Smooth muscle cell (in vitro differentiated cells): Measurements from ENCODE around the gene DENND4C. TPM values are rescaled to one million over a fixed set of nuclear protein-coding genes. Genes with fewer than 3 reads are reported as not detected.
"Not testable (repeated sequence)": the region's sequence is repeated elsewhere in the genome, so short reads cannot be mapped to it uniquely, and the experiment has no call there.

Source experiments
- DNase-seq: peaks from one replicate; lab custom pipeline; 2025; ENCODE audit not compliant: unreplicated experiment; lab: John Stamatoyannopoulos, UW
- H2AFZ ChIP-seq: fragments of 200-600 bp; sonication (generic); 2 replicates; pipeline ENCODE4 v1.6.0; 2016; ENCODE audit warnings: antibody characterized with exemption, low read depth, mild to moderate bottlenecking
- H3F3A ChIP-seq: fragments of 200-600 bp; sonication (generic); 2 replicates; pipeline ENCODE4 v1.6.0; 2017; ENCODE audit warnings: antibody characterized with exemption, low read depth
- H3K27ac ChIP-seq: fragments of 200-600 bp; sonication (generic); 2 replicates; pipeline ENCODE4 v1.5.1; 2016; ENCODE audit warnings: low read depth, mild to moderate bottlenecking
- H3K27me3 ChIP-seq: fragments of 200-600 bp; sonication (generic); 2 replicates; pipeline ENCODE4 v1.6.1; 2016; ENCODE audit warnings: low read depth, mild to moderate bottlenecking
- H3K36me3 ChIP-seq: fragments of 200-600 bp; sonication (generic); 2 replicates; pipeline ENCODE4 v1.5.1; 2016; ENCODE audit warnings: low read depth
- H3K4me1 ChIP-seq: fragments of 200-600 bp; sonication (generic); 2 replicates; pipeline ENCODE4 v1.5.1; 2016; ENCODE audit warnings: low read depth
- H3K4me2 ChIP-seq: fragments of 200-600 bp; sonication (generic); 2 replicates; pipeline ENCODE4 v1.6.0; 2016; ENCODE audit warnings: mild to moderate bottlenecking
- H3K4me3 ChIP-seq: fragments of 200-600 bp; sonication (generic); 2 replicates; pipeline ENCODE4 v1.5.1; 2016; ENCODE audit warnings: mild to moderate bottlenecking
- H3K79me2 ChIP-seq: fragments of 200-600 bp; sonication (generic); 2 replicates; pipeline ENCODE4 v1.6.0; 2016; ENCODE audit warnings: low read depth, mild to moderate bottlenecking
- H3K9ac ChIP-seq: fragments of 200-600 bp; sonication (generic); 2 replicates; pipeline ENCODE4 v1.6.0; 2016; ENCODE audit warnings: low read depth
- H3K9me3 ChIP-seq: fragments of 200-600 bp; sonication (generic); replicated peaks from 2 replicates; pipeline ENCODE4 v1.5.1; 2016; ENCODE audit warnings: low read depth
- H4K20me1 ChIP-seq: fragments of 200-600 bp; sonication (generic); 2 replicates; pipeline ENCODE4 v1.6.0; 2016; ENCODE audit warnings: low read depth
- WGBS: methylation state at CpG from one replicate; pipeline ENCODE4 v1.1.7; 2016; ENCODE audit warnings: low lambda C conversion rate; 5-methylcytosine and 5-hydroxymethylcytosine counted together
- polyA plus RNA-seq: library from polyadenylated mRNA; unstranded; fragments of >200 nt; fragmentation: Nextera tagmentation; extraction: Ambion mirVana; gene quantifications from 2 replicates; pipeline ENCODE4 v1.2.1, GENCODE V29; 2016
- total RNA-seq: library from RNA; depleted of rRNA; stranded (reverse); fragments of >200 nt; gene quantifications from 2 replicates; pipeline ENCODE4 v1.2.3, GENCODE V29; 2014
- TF ChIP-seq, protein P1 (sequence below): fragments of 200-600 bp; sonication (generic); IDR thresholded peaks from 2 replicates; pipeline ENCODE4 v1.5.1; 2017; ENCODE audit warnings: borderline replicate concordance, mild to moderate bottlenecking, antibody characterized with exemption; ENCODE audit not compliant: insufficient read depth, poor library complexity, severe bottlenecking

DENND4C gene
- total and polyA plus RNA-seq, 2 experiments from 2014 or later: 4.0 to 24.8 TPM

DNA sequence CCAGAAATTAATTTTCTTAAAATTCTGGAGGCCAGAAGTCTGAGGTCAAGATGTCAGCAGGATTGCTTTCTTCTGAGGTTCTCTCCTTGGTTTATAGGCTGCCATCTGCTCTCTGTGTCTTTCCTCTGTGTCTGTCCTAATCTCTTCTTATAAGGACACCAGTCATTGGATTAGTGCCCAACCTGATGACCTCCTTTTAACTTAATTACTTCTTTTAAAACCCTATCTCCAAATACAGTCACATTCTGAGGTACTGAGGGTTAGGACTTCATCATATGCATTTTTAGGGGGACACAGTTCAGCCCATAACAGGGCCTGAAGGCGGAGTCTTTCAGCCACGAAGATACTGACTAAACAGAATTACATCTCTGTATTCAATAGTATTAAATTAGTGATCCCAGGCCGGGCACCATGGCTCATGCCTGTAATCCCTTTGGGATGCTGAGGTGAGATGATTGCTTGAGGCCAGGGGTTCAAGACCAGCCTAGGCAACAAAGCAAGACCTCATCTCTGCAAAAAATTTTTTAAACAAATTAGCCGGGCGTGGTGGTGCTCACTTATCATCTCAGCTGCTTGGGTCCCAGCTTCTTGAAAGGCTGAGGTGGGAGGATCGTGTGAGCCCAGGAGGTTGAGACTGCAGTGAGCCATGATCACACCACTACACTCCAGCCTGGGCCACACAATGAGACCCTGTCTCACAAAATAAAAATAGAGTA lies 155.5 kb downstream of the DENND4C start:
- Histone ChIP-seq H3K9ac (no peak overlapping the region), H2AFZ (no peak overlapping the region), H3K27me3 (no peaks in the 10 kb centered on the region), H3F3A (no peaks in the 10 kb centered on the region), H3K79me2 (no peaks in the 10 kb centered on the region), H3K4me1 (no peaks in the 10 kb centered on the region), H3K9me3 (no peaks in the 10 kb centered on the region), H3K36me3 (no peaks in the 10 kb centered on the region), H4K20me1 (no peaks in the 10 kb centered on the region), H3K4me2 (no peak overlapping the region), H3K4me3 (no peak overlapping the region), H3K27ac (no peak overlapping the region)
- TF ChIP-seq, protein P1, sequence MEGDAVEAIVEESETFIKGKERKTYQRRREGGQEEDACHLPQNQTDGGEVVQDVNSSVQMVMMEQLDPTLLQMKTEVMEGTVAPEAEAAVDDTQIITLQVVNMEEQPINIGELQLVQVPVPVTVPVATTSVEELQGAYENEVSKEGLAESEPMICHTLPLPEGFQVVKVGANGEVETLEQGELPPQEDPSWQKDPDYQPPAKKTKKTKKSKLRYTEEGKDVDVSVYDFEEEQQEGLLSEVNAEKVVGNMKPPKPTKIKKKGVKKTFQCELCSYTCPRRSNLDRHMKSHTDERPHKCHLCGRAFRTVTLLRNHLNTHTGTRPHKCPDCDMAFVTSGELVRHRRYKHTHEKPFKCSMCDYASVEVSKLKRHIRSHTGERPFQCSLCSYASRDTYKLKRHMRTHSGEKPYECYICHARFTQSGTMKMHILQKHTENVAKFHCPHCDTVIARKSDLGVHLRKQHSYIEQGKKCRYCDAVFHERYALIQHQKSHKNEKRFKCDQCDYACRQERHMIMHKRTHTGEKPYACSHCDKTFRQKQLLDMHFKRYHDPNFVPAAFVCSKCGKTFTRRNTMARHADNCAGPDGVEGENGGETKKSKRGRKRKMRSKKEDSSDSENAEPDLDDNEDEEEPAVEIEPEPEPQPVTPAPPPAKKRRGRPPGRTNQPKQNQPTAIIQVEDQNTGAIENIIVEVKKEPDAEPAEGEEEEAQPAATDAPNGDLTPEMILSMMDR: no peak
- WGBS: 88% methylated on average over 6 of the region's 6 CpGs
- no peak for DNase-seq

DNA sequence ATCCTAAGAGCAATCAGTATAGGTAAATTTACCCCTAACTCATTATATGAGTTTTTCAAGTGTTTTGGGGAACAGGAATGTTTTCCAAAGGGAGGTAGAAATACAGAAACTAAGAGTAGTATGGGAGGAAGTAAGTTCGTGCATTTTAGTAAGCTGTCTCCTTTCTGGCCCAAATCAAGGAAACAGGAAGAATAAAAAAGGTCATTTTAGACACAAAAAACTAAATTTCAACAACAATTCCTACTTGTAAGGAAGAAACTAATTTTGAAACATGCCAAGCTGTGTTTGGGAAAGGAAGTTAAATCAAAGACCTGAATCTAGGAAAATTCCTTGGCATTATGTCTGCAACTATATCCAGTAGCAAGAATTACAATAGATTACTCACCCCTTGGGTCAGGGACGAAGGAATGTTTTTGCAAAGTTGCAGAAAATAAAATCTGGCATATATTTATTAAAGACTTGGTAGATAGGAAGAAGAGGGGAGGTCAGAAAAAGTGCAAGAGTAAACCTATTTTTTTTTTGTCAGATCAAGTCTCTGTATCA lies 156.1 kb downstream of the DENND4C start:
- Histone ChIP-seq H3K4me3 (no peak overlapping the region), H3K4me1 (no peaks in the 10 kb centered on the region), H3K27ac (no peak overlapping the region), H3K27me3 (no peaks in the 10 kb centered on the region), H4K20me1 (no peaks in the 10 kb centered on the region), H3K36me3 (no peaks in the 10 kb centered on the region), H3K79me2 (no peaks in the 10 kb centered on the region), H3K9ac (no peak overlapping the region), H3K4me2 (no peak overlapping the region), H2AFZ (no peak overlapping the region), H3K9me3 (no peaks in the 10 kb centered on the region), H3F3A (no peaks in the 10 kb centered on the region)
- DNase-seq: no peak
- TF ChIP-seq, protein P1: no peak
- WGBS: 87% methylated on average over 2 of the region's 2 CpGs

DNA sequence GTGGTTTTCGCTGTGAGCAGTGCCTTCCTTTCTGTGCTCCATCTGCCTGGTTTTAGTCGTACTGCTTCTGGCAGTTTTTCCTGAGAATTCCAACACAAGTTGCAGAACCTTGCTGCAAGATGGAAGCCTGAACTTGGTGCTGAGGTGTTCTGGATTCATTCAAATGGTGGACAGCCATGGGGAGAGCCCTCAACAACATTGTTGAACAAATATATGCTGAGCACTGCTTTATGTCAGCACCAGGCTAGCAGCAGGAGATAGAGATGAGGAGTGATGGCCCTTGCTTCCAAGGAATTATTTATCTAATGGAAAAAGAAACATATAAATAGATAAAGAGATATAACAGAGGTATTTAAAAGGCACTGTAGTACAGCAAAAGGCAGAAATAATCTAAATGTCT lies 156.8 kb downstream of the DENND4C start:
- no peak overlapping the region for H3K4me3 ChIP-seq
- H3K9me3 ChIP-seq: no peaks in the 10 kb centered on the region
- no peaks in the 10 kb centered on the region for H3K36me3 ChIP-seq
- no peak overlapping the region for H3K27ac ChIP-seq
- 60% methylated on average over 2 of the region's 2 CpGs for WGBS
- no peak overlapping the region for H2AFZ ChIP-seq
- TF ChIP-seq, protein P1: no peak
- no peaks in the 10 kb centered on the region for H3K4me1 ChIP-seq
- H3K79me2 ChIP-seq: no peaks in the 10 kb centered on the region
- H3K9ac ChIP-seq: no peak overlapping the region
- H3K27me3 ChIP-seq: no peaks in the 10 kb centered on the region
- H4K20me1 ChIP-seq: no peaks in the 10 kb centered on the region
- no peak for DNase-seq
- no peaks in the 10 kb centered on the region for H3F3A ChIP-seq
- H3K4me2 ChIP-seq: no peak overlapping the region

DNA sequence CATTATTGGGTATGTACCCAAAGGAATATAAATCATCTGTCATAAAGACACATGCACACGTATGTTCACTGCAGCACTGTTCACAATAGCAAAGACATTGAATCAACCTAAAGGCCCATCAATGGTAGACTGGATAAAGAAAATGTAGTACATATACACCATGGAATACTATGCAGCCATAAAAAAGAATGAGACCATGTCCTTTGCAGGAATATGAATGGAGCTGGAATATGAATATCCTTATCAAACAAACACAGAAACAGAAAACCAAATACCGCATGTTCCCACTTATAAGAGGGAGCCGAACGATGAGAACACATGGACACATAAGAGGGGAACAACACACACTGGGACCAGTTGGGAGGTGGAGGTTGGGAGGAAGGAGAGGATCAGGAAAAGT lies 159.0 kb downstream of the DENND4C start:
- WGBS: 96% methylated on average over 4 of the region's 4 CpGs
- not testable (repeated sequence) for H3K4me2 ChIP-seq, H3K27ac ChIP-seq, DNase-seq, H3K79me2 ChIP-seq, H3K4me1 ChIP-seq, H3K9me3 ChIP-seq, H3K4me3 ChIP-seq, H3K27me3 ChIP-seq, H2AFZ ChIP-seq, H4K20me1 ChIP-seq, H3K36me3 ChIP-seq, H3F3A ChIP-seq, H3K9ac ChIP-seq
